NCI-H1417 (cell line): ENCODE measurements around the gene SBNO1.
"Not testable (repeated sequence)": the region's sequence is repeated elsewhere in the genome, so short reads cannot be mapped to it uniquely, and the experiment has no call there.

Source experiments
- DNase-seq, 3 experiments: peaks; one replicate each; lab custom pipeline; 2025; lab: John Stamatoyannopoulos, UW

Gene SBNO1

GRCh38 chr12:123388951-123389559 lies 24.4 kb upstream of the SBNO1 start:
- peak in 1 of 3 experiments; percentile 42 for DNase-seq

- peak; percentile 70 to 79 (median 75) for DNase-seq
These were observed 23.7 kb upstream of the SBNO1 start for GRCh38 chr12:123388177-123388950.

- DNase-seq, result no peak
These were observed 23.0 kb upstream of the SBNO1 start for GRCh38 chr12:123387508-123388176.

- DNase-seq, result not testable (repeated sequence)
These were observed 20.9 kb upstream of the SBNO1 start for GRCh38 chr12:123385536-123385935.

GRCh38 chr12:123384994-123385376 lies 20.3 kb upstream of the SBNO1 start:
- DNase-seq, result peak in 1 of 3 experiments; percentile 44

GRCh38 chr12:123384318-123384993 lies 19.8 kb upstream of the SBNO1 start:
- peak in 2 of 3 experiments; percentile 52 to 80 for DNase-seq

- no peak for DNase-seq
These were observed 18.0 kb upstream of the SBNO1 start for GRCh38 chr12:123382684-123383083.

GRCh38 chr12:123379391-123379790 lies 14.7 kb upstream of the SBNO1 start:
- DNase-seq, result no peak

GRCh38 chr12:123372415-123372814 lies 7.8 kb upstream of the SBNO1 start:
- DNase-seq, result not testable (repeated sequence)

GRCh38 chr12:123371667-123372368 lies 7.2 kb upstream of the SBNO1 start:
- DNase-seq, result peak in 1 of 3 experiments; percentile 36

- DNase-seq, result no peak
These were observed 4.6 kb upstream of the SBNO1 start for GRCh38 chr12:123369229-123369628.

GRCh38 chr12:123368431-123368830 lies 3.8 kb upstream of the SBNO1 start:
- DNase-seq, result not testable (repeated sequence)

- no peak for DNase-seq
These were observed 2.9 kb upstream of the SBNO1 start for GRCh38 chr12:123367511-123367910.

- peak; percentile 99 to 100 (median 100) for DNase-seq
These were observed 624 bp upstream of the SBNO1 start for GRCh38 chr12:123365025-123365917.

- DNase-seq, result peak in 2 of 3 experiments; percentile 64 to 66
These were observed 711 bp downstream of the SBNO1 start for GRCh38 chr12:123363740-123364531.

GRCh38 chr12:123363390-123363739 lies 1.3 kb downstream of the SBNO1 start:
- DNase-seq, result no peak

GRCh38 chr12:123358035-123358434 lies 6.6 kb downstream of the SBNO1 start:
- DNase-seq, result no peak

- no peak for DNase-seq
These were observed 8.4 kb downstream of the SBNO1 start for GRCh38 chr12:123356159-123356670.

GRCh38 chr12:123354600-123354999 lies 10.0 kb downstream of the SBNO1 start:
- DNase-seq, result no peak

- no peak for DNase-seq
These were observed 13.3 kb downstream of the SBNO1 start for GRCh38 chr12:123351349-123351748.
